K562 (cell line): ENCODE measurements around the gene JPH3. TPM values are rescaled to one million over a fixed set of nuclear protein-coding genes. Genes with fewer than 3 reads are reported as not detected.

Experiments
- ARID4B ChIP-seq: sonication (generic); formaldehyde crosslinking; IDR thresholded peaks from 2 replicates; pipeline ENCODE4 v1.8.0; 2022; ENCODE audit warnings: mild to moderate bottlenecking, missing genetic modification reagents
- ATF7 ChIP-seq: fragments of 450-650 bp; IDR thresholded peaks from 2 replicates; pipeline ENCODE4 v1.7.1; 2014; ENCODE audit warnings: mild to moderate bottlenecking, moderate library complexity
- BCLAF1 ChIP-seq, 2 experiments: fragments of 450-650 bp in 1 of 2; IDR thresholded peaks; 2 replicates each; pipeline ENCODE4 v1.6.1; 2011 to 2017; ENCODE audit warnings: low read depth in 2 of 2, antibody characterized with exemption in 1 of 2, borderline replicate concordance in 1 of 2, low read length in 1 of 2, mild to moderate bottlenecking in 1 of 2, mixed read lengths in 1 of 2; ENCODE audit not compliant: control insufficient read depth in 1 of 2
- CBX8 ChIP-seq: fragments of 200-600 bp; sonication (generic); IDR thresholded peaks from 2 replicates; pipeline ENCODE4 v1.6.1; 2012; ENCODE audit warnings: borderline replicate concordance, mixed run types, low read depth, mild to moderate bottlenecking, moderate library complexity, mixed read lengths, low read length, control low read depth, inconsistent platforms; ENCODE audit not compliant: poor library complexity, severe bottlenecking; ENCODE audit errors: extremely low read depth
- ID3 ChIP-seq, 2 experiments: fragments of 250-450 bp in 1 of 2; fragments of 450-650 bp in 1 of 2; sonication (Bioruptor Pico) in 1 of 2; IDR thresholded peaks; 2 replicates each; pipeline versions ENCODE4 v1.6.1 to v1.8.0; 2016 to 2021; ENCODE audit warnings: mild to moderate bottlenecking in 2 of 2, moderate library complexity in 2 of 2, missing compliant biosample characterization in 1 of 2, missing genetic modification characterization in 1 of 2
- KDM4B ChIP-seq, 2 experiments: fragments of 450-650 bp in 1 of 2; sonication (generic) in 1 of 2; IDR thresholded peaks; 2 replicates each; pipeline ENCODE4 v1.6.1; 2016 to 2017; ENCODE audit warnings: borderline replicate concordance in 2 of 2, antibody characterized with exemption in 1 of 2, low read depth in 1 of 2, mild to moderate bottlenecking in 1 of 2
- L3MBTL2 ChIP-seq: fragments of 450-650 bp; IDR thresholded peaks from 2 replicates; pipeline ENCODE4 v1.6.1; 2016; ENCODE audit warnings: mild to moderate bottlenecking, moderate library complexity
- MAZ ChIP-seq, 2 experiments: fragments of 450-650 bp in 1 of 2; sonication (generic) in 1 of 2; formaldehyde crosslinking; IDR thresholded peaks in 1 of 2; conservative IDR thresholded peaks in 1 of 2; 2 replicates each; pipeline versions ENCODE4 v1.4.0 to v1.5.0; 2020; ENCODE audit warnings: mild to moderate bottlenecking in 1 of 2, missing genetic modification reagents in 1 of 2
- MYBL2 ChIP-seq, 2 experiments: fragments of 450-650 bp in 1 of 2; sonication (generic) in 1 of 2; formaldehyde crosslinking in 1 of 2; IDR thresholded peaks; 2 replicates each; pipeline versions ENCODE4 v1.6.1 to v1.8.1; 2017 to 2022; ENCODE audit warnings: borderline replicate concordance in 1 of 2, inconsistent platforms in 1 of 2, low read depth in 1 of 2, mild to moderate bottlenecking in 1 of 2, missing genetic modification reagents in 1 of 2, moderate library complexity in 1 of 2
- POLR2AphosphoS5 ChIP-seq: IDR thresholded peaks from 2 replicates; pipeline ENCODE4 v1.6.1; 2011; ENCODE audit warnings: mild to moderate bottlenecking, low read depth, low read length, moderate library complexity; ENCODE audit not compliant: control insufficient read depth, insufficient read depth
- TEAD1 ChIP-seq, 2 experiments: fragments of 450-650 bp in 1 of 2; sonication (generic) in 1 of 2; formaldehyde crosslinking; IDR thresholded peaks; 2 replicates each; pipeline versions ENCODE4 v1.4.0 to v1.8.0; 2020 to 2022; ENCODE audit warnings: mild to moderate bottlenecking in 2 of 2, missing genetic modification reagents in 1 of 2
- ZNF212 ChIP-seq: fragments of 450-650 bp; formaldehyde crosslinking; IDR thresholded peaks from 2 replicates; pipeline ENCODE4 v1.4.0; 2020; ENCODE audit warnings: mild to moderate bottlenecking
- ZNF239 ChIP-seq: fragments of 250-450 bp; sonication (Bioruptor Pico); IDR thresholded peaks from 2 replicates; pipeline ENCODE4 v1.4.0; 2020; ENCODE audit warnings: mild to moderate bottlenecking
- ZNF717 ChIP-seq: fragments of 250-450 bp; sonication (Bioruptor Pico); IDR thresholded peaks from 2 replicates; pipeline ENCODE4 v1.5.0; 2021
- polyA plus RNA-seq, 8 experiments: library from polyadenylated mRNA; depleted of rRNA in 4 of 8; stranded (reverse) in 5 of 8; unstranded in 3 of 8; fragments of >200 nt; fragmentation: Nextera tagmentation in 2 of 8; fragmentation: Illumina TruSeq in 1 of 8; extraction: Ambion mirVana in 2 of 8; extraction: Trizol in 1 of 8; gene quantifications; 2 replicates each; pipeline versions ENCODE4 v1.2.1 to v1.2.3, GENCODE V29; 2011 to 2014; ENCODE audit warnings: inconsistent platforms in 1 of 8, missing spikeins in 1 of 8
- total RNA-seq, 7 experiments: library from RNA; depleted of rRNA in 6 of 7; stranded (reverse); fragments of >200 nt in 6 of 7; fragmentation: Illumina TruSeq in 2 of 7; extraction: Trizol in 2 of 7; gene quantifications; 2 replicates each; pipeline versions ENCODE4 v1.2.1 to v1.2.3, GENCODE V29; 2011 to 2021; ENCODE audit warnings: low replicate concordance in 1 of 7

JPH3 gene
- total and polyA plus RNA-seq, 9 of the 15 experiments (the other 6 are each of a cell fraction or from before 2014, with no cell fraction given) = 0.01 TPM; not detected in 8

- peak; percentile 76 for TF ChIP-seq ARID4B (CRISPR knock-in tag)
- no peak for TF ChIP-seq ZNF717 (CRISPR knock-in tag)
- TF ChIP-seq ATF7 = peak; percentile 80
- peak; percentile 96 for TF ChIP-seq L3MBTL2
- no peak for TF ChIP-seq KDM4B (IDR thresholded peaks at IDR 0.05; ENCODE audit: borderline replicate concordance in 2 of 2, low read depth in 1 of 2)
- TF ChIP-seq ZNF239 (CRISPR knock-in tag) = peak; percentile 39; the same call in 1 of the 2 replicates
- no peak for TF ChIP-seq BCLAF1 (IDR thresholded peaks at IDR 0.05; ENCODE audit: borderline replicate concordance in 1 of 2, control insufficient read depth in 1 of 2, low read depth in 2 of 2, low read length in 1 of 2)
- no peak for TF ChIP-seq CBX8
- TF ChIP-seq POLR2AphosphoS5 = peak; percentile 87
- TF ChIP-seq TEAD1 (CRISPR knock-in tag; IDR thresholded peaks at IDR 0.05) = peak; percentile 7 to 47; a peak in 2 of 4 replicates
- no peak for TF ChIP-seq MYBL2 (IDR thresholded peaks at IDR 0.05; ENCODE audit: low read depth)
- no peak for TF ChIP-seq MYBL2 (CRISPR knock-in tag; IDR thresholded peaks at IDR 0.05; ENCODE audit: borderline replicate concordance)
- no peak for TF ChIP-seq ZNF212 (CRISPR knock-in tag)
- TF ChIP-seq MAZ (CRISPR knock-in tag; conservative IDR thresholded peaks at IDR 0.05 in 1 of 2, IDR thresholded peaks at IDR 0.05 in 1 of 2) = peak; percentile 37 to 52; a peak in 2 of 4 replicates
- TF ChIP-seq ID3 (CRISPR knock-in tag; IDR thresholded peaks at IDR 0.05) = no peak
- 0 out of 2 replicates have a peak, but pooled peaks have one; percentile 52 for TF ChIP-seq ID3 (tag; IDR thresholded peaks at IDR 0.05)
Measured at GRCh38 chr16:87721622-87722585, 119.6 kb downstream of the JPH3 start (continued).
